HAP-1 (cell line): ENCODE data around the gene WSB2.

Experiments
- DNase-seq, 2 experiments: peaks; one replicate each; pipeline ENCODE4 v3.0.0-alpha.2; 2016 to 2020; ENCODE audit warnings: low spot score in 2 of 2
- H3K27me3 ChIP-seq: fragments of 250-450 bp; sonication (Bioruptor Pico); 2 replicates; pipeline ENCODE4 v1.5.1; 2020; ENCODE audit warnings: low read depth, mild to moderate bottlenecking, moderate library complexity
- H3K36me3 ChIP-seq: fragments of 250-450 bp; sonication (Bioruptor Pico); replicated peaks from 2 replicates; pipeline ENCODE4 v1.5.1; 2020; ENCODE audit warnings: mild to moderate bottlenecking
- H3K4me1 ChIP-seq: fragments of 250-450 bp; sonication (Bioruptor Pico); 2 replicates; pipeline ENCODE4 v1.5.1; 2020; ENCODE audit warnings: mild to moderate bottlenecking
- H3K4me3 ChIP-seq: fragments of 250-450 bp; sonication (Bioruptor Pico); 2 replicates; pipeline ENCODE4 v1.5.1; 2020; ENCODE audit warnings: mild to moderate bottlenecking, moderate library complexity
- H3K9me3 ChIP-seq: fragments of 250-450 bp; sonication (Bioruptor Pico); 2 replicates; pipeline ENCODE4 v1.5.1; 2020; ENCODE audit warnings: mild to moderate bottlenecking, moderate library complexity
- in situ Hi-C: fragments of 300-500 bp; cut with MboI; formaldehyde crosslinking; loops from 3 replicates; pipeline ENCODE4 v1.14.3; 2020; ENCODE audit warnings: low sequenced_read_pairs, inconsistent platforms, mixed read lengths

WSB2 gene

DNA sequence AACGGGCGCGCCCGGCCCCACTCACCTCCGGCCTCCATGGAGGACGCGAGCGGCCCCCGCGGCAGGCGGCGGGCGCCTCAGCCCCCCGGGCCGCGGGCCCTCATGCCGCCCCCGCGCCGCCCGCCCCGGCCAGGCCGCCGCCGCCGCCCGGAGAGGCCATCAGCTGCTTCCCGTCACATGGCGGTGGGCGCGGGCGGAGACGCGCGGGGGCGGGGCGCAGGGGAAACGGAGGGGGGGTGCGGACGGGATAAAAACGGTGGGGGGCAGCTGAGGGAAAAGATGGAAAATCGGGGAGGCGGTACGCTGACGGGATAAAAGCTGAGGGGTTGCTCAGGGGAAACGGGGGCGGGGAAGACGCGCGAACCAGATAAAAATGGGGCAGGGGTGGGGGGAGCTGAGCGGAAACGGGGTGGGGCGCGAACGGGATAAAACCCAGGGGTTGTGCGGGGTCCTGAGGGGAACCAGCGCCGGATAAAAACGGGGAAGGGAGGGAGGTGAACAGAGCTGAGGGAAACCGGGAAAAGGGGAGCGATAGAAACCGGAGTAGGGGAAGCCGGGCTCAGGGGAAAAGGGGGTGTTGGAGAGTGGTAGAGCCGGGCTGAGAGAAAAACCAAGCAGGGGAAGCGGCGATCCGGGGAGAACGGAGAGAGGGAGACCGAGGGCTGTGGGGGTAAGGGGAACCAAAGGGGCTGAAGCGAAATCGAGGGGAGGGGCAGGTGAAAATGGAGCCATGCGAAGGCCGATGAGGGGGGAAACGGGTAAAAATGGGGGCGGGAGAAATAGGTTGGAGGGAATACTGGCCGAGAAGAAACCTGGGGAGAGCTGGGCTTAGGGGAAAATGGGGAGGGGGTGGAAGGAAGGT is at the start of gene WSB2:
WSB2 (minus strand) TSS at position 169 of the 862 bp plus-strand sequence; CDS start at position 38, 131 bp downstream.
- Histone ChIP-seq H3K4me1 (peaks cover 17% of the 10 kb centered on the region), H3K27me3 (no peaks in the 10 kb centered on the region), H3K9me3 (no peaks in the 10 kb centered on the region), H3K4me3 (peak within 1 kb of the TSS; percentile 57), H3K36me3 (peaks cover 3% of the 10 kb centered on the region)
- peak in 1 of 2 experiments; percentile 70 for DNase-seq
- in situ Hi-C loops, result no loop called here

DNA sequence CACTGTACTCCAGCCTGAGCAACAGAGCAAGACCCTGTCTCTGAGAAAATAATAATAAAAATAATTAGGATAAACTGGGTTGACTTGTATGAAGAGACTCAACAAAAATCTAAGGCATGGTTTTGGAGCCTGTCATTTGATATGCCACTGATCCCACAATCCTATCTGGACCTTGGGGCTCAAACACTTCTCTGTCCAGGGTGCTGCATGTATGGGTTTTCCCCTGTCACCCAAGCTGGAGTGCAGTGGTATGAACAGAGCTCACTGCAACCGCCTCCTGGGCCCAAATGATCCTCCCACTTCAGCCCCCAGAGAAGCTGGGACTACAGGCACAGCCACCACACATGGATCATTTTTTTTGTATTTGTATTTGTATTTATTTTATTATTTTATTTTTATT is 48.1 kb upstream of the WSB2 start:
- no peaks in the 10 kb centered on the region for H3K9me3 ChIP-seq
- in situ Hi-C loops, result no loop called here
- no peaks in the 10 kb centered on the region for H3K36me3 ChIP-seq

DNA sequence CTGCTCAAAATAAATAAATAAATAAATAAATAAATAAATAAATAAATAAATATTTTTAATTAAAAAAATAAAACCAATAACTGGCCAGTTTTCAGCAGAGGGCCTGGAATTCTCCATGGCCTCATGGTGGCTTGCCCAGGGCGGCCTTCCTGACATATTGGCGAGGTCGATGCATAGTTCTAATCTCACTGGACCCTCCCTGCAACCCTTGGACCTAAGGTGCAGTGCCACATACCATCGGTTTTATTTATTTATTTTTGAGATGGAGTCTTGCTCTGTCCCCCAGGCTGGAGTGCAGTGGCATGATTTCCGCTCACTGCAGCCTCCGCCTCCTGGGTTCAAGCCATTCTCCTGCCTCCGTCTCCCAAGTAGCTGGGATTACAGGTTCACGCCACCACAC is 46.7 kb upstream of the WSB2 start:
- no peak for DNase-seq
- in situ Hi-C loops, result no loop called here
- Histone ChIP-seq H3K36me3 (no peaks in the 10 kb centered on the region), H3K27me3 (no peaks in the 10 kb centered on the region), H3K4me3 (no peak overlapping the region), H3K9me3 (no peaks in the 10 kb centered on the region), H3K4me1 (peaks cover 18% of the 10 kb centered on the region)

More for the DNA sequence above, 48.1 kb upstream of the WSB2 start:
- Histone ChIP-seq H3K4me3 (no peak overlapping the region), H3K27me3 (no peaks in the 10 kb centered on the region), H3K4me1 (peaks cover 18% of the 10 kb centered on the region)
- no peak for DNase-seq

DNA sequence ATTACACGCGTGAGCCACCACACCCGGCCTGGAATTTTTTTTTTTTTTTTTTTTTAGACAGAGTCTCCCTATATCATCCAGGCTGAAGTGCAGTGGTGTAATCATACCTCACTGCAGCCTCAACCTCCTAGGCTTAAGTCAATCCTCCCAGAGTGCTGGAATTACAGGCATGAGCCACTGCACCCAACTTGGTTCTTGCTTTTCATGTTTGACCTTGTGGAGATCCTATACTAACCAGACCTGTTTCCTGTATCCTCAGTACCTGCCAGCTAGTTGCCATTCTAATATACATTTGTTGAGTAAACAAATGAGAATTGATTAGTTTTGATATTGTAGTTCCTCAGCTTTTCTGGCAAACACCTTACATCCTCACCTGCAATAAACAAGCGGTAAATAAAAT is 46.0 kb upstream of the WSB2 start:
- no peaks in the 10 kb centered on the region for H3K9me3 ChIP-seq
- no peaks in the 10 kb centered on the region for H3K36me3 ChIP-seq
- peaks cover 18% of the 10 kb centered on the region for H3K4me1 ChIP-seq
- in situ Hi-C loops, result no loop called here
- peak; percentile 29 to 38 for DNase-seq
- no peaks in the 10 kb centered on the region for H3K27me3 ChIP-seq
- H3K4me3 ChIP-seq, result no peak overlapping the region

DNA sequence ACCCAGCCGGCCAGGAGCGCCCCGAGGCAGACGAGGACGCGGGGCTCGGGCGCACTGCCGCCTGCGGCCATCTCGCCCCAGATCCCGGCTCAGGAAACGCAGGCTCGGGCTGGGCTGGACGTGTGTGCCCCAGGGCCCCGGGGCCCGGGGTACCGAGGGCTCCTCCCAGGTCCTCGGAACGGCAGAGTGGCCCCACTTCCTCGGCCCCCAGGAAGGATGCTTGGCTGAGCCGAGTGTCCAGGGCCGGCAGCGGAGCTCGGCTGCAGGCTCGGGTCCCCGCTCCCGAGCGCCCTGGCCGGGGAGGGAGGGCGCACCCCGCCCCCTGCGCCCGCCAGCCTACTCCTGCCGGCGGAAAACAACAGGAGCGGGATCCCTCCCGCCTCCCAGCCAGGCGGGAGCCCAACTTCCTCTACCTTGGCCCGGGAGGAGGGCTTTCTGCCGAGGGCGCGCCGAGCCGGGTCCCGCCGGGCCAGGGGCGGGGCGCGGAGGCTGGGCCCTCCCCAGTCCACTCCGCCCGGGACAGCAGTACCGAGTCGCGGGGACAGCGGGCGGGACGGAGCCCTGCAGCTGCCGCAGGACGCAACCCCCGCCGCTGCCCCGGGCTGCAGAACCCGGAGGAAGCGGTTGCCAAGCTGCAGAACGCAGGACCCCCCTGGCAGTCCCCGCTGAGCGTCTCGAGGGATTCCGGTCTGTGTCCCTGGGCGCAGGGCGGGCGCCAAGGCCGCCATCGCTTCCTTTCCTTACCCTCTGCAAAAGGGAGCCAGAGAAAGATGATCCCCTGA is 42.8 kb upstream of the WSB2 start, which contains the start of gene VSIG10:
VSIG10 (minus strand) TSS at position 411 of the 782 bp plus-strand sequence; CDS start at position 71, 340 bp downstream.
- H3K9me3 ChIP-seq, result no peaks in the 10 kb centered on the region
- H3K4me3 ChIP-seq, result peak within 1 kb of the TSS; percentile 86
- in situ Hi-C loops, result no loop called here
- peaks cover 26% of the 10 kb centered on the region for H3K4me1 ChIP-seq
- no peaks in the 10 kb centered on the region for H3K27me3 ChIP-seq
- no peaks in the 10 kb centered on the region; the same call in 1 of the 2 replicates for H3K36me3 ChIP-seq
- DNase-seq, result peak; percentile 78 to 86

DNA sequence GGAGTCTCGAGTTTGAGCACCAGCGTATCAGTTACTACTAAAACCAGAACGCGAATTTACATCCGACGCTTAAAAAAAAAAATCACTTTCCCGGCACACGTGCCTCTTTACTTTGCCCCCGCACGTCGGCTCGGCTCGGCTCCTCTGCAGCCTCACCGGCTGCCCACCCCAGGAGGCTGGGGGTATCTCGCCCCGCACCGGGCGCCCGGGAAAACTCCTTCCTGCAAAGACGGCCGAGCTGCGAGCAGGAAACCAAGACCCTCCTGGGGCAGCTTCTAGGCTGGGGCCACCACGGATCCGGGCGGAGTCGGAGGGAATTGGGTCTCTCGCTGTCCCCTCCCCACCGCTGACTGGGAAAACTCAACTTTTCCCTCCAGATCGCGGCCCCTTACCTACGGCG is 42.2 kb upstream of the WSB2 start:
- DNase-seq, result peak; percentile 7 to 55
- in situ Hi-C loops, result no loop called here
- Histone ChIP-seq H3K9me3 (no peaks in the 10 kb centered on the region), H3K36me3 (no peaks in the 10 kb centered on the region; the same call in 1 of the 2 replicates), H3K4me3 (peak overlapping the region; percentile 86), H3K4me1 (peaks cover 30% of the 10 kb centered on the region), H3K27me3 (no peaks in the 10 kb centered on the region)

DNA sequence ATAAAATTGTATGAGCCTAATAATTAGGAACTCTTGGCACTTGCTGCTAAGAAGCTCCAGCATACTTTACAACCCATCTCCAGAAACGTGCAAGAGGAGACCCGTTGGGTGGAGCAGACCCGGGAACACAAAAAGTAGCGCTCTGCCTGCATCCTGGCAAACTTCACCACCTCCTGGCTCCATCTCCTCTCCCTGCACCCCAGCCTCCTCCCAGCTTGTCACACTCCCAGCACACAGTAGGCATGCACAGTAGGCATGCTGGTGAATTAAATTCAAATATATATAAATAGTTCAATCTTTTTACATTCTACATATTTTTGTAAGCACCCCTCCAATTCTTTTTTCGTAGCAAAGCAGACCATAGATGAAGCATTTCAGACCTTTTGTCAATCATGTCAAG is 41.6 kb upstream of the WSB2 start:
- in situ Hi-C loops, result no loop called here

DNA sequence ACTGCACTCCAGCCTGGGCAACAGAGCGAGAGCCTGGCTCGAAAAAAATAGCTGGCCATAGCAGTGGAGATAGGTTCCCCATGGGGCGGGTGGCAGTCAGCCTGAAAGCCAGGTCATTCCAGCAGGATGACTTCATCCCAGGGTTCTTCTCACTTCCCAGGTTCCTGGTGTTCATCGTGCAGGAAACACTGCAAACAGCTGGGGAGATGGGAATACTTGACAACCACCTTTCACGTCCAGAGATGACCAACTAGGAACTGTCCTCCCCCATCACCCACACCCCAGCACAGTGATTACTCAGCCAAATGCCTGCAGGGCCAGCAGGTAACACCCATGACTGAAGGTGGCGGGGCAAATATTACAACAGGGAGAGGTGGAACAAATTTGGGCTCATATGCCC is 41.1 kb upstream of the WSB2 start:
- no peaks in the 10 kb centered on the region; the same call in 1 of the 2 replicates for H3K36me3 ChIP-seq
- H3K27me3 ChIP-seq, result no peaks in the 10 kb centered on the region
- no peaks in the 10 kb centered on the region for H3K9me3 ChIP-seq
- no peak for DNase-seq
- peak overlapping the region; percentile 86; the same call in 1 of the 2 replicates for H3K4me3 ChIP-seq
- in situ Hi-C loops, result no loop called here
- H3K4me1 ChIP-seq, result peaks cover 29% of the 10 kb centered on the region

More for the DNA sequence above, 41.6 kb upstream of the WSB2 start:
- no peaks in the 10 kb centered on the region for H3K9me3 ChIP-seq
- no peaks in the 10 kb centered on the region for H3K27me3 ChIP-seq
- peaks cover 32% of the 10 kb centered on the region for H3K4me1 ChIP-seq
- H3K4me3 ChIP-seq, result peak overlapping the region; percentile 86
- no peaks in the 10 kb centered on the region; the same call in 1 of the 2 replicates for H3K36me3 ChIP-seq
- peak in 1 of 2 experiments; percentile 31 for DNase-seq

DNA sequence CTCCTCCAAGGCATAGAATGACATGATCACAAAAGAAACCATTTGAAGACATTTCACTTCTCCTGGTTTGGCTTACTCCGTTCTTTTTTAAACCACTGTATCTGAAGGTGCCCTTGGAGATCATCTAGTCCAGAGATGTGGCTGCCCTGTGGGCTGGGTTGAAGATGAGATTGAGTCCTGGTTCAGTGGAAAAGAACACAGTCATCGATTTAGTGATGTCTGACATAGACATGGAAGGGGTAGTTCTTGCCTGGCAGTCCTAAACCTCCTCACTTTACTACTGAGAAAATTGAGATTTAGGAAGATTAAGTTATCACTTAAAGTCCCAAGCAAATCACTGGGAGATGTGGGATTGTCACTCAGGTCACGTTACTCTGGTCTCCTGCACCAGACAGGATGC is 40.1 kb upstream of the WSB2 start:
- Histone ChIP-seq H3K27me3 (no peaks in the 10 kb centered on the region), H3K4me3 (no peak overlapping the region), H3K9me3 (no peaks in the 10 kb centered on the region), H3K36me3 (no peaks in the 10 kb centered on the region; the same call in 1 of the 2 replicates), H3K4me1 (peaks cover 24% of the 10 kb centered on the region)
- in situ Hi-C loops, result no loop called here
- no peak for DNase-seq

DNA sequence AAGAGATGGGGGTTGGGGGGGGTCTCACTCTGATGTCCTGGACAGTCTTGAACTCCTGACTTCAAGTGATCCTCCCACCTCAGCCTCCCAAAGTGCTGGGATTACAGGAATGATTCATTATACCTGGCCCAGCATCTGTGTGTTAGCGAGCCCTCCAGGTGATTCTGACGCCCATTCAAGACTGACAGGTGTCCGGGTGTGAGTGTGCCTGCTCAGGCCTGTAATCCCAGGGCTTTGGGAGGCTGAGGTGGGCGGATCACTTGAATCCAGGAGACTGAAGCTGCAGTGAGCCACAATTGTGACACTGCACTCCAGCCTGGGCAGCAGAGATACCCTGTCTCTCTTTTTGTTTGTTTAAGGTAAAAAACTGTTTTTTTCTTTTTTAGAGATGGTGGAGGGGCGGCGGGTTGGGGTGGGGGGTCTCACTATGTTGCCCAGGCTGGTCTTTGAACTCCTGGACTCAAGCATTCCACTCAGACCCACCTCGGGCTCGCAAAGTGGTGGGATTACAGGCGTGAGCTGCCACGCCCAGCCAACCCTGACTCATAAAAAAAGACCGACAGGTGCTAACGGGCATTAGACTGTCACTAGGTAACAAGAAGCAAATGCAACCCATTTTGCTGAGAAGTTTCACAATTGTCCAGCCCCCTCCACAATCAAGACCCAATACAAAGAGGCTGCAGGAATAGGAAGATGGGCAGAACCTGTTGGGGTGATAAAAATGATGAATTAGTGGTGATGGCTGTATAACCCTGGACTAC is 38.1 kb upstream of the WSB2 start:
- DNase-seq, result peak; percentile 3 to 42
- Histone ChIP-seq H3K4me1 (peaks cover 14% of the 10 kb centered on the region), H3K36me3 (no peaks in the 10 kb centered on the region; the same call in 1 of the 2 replicates), H3K9me3 (no peaks in the 10 kb centered on the region), H3K4me3 (no peak overlapping the region), H3K27me3 (no peaks in the 10 kb centered on the region)
- in situ Hi-C loops, result no loop called here

DNA sequence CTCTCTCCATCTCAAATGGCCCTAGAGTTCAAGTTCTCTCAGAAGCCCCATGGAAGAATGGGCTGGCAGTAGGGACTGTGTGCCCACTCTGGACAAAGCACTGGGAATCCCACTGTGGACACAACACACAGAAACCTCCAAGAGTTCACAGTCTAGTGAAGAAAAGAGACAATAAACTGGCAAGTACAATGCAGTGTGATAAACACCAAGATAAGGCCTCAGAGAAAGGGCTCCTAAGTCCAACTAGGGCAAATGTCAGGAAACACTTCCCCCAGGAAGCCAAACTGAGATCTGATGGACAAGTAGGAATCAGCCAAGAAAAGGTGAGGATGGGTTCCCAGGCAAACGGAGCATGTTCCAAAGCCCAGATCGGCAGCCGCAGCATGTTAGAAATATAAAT is 37.4 kb upstream of the WSB2 start:
- no peak for DNase-seq

DNA sequence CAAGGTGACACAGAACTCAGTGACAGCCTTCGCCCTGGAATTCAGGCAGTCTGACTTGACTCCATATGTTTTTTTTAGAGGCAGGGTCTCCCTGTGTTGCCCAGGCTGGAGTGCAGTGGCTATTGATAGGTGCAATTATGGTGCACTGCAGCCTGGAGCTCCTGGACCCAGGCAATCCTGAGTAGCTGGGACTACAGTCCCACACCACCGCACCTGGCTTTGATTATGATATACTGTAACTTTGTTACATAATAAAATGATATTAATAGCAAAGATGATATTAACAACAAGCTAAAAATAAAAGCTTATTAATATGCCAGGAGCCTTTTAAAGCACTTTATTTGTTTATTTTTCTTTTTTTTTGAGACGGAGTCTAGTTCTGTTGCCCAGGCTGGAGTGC is 33.1 kb upstream of the WSB2 start:
- in situ Hi-C loops, result no loop called here
- H3K27me3 ChIP-seq, result no peaks in the 10 kb centered on the region
- H3K9me3 ChIP-seq, result no peaks in the 10 kb centered on the region
- no peak for DNase-seq
- peaks cover 7% of the 10 kb centered on the region for H3K4me1 ChIP-seq
- no peak overlapping the region for H3K4me3 ChIP-seq
- peaks cover 20% of the 10 kb centered on the region for H3K36me3 ChIP-seq

More for the DNA sequence above, 37.4 kb upstream of the WSB2 start:
- no peak overlapping the region for H3K4me3 ChIP-seq
- no peaks in the 10 kb centered on the region for H3K9me3 ChIP-seq
- no peaks in the 10 kb centered on the region for H3K27me3 ChIP-seq
- in situ Hi-C loops, result no loop called here
- H3K4me1 ChIP-seq, result peaks cover 14% of the 10 kb centered on the region
- H3K36me3 ChIP-seq, result peaks cover 6% of the 10 kb centered on the region

DNA sequence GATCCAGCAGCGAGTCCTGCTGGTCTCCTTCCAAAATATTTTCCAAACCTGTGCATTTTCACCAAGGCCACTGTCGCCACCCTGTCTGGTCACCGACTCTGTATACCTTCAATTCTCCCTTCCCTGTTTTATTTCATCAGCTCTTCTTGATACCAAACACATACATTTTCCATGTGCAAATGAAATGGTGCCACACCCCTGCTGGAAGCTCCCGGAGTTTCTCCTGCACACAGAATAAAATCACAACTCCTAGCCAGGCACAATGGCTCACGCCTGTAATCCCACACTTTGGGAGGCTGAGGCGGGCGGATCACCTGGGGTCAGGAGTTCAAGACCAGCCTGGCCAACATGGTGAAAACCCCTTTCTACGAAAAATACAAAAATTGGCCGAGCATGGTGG is 28.8 kb upstream of the WSB2 start:
- Histone ChIP-seq H3K27me3 (no peaks in the 10 kb centered on the region), H3K9me3 (no peaks in the 10 kb centered on the region), H3K4me3 (no peak overlapping the region), H3K4me1 (no peaks in the 10 kb centered on the region), H3K36me3 (peaks cover 21% of the 10 kb centered on the region)
- in situ Hi-C loops, result no loop called here
- no peak for DNase-seq
